CD14-positive monocyte (primary cell): ENCODE measurements around the gene WDPCP. TPM values are rescaled to one million over a fixed set of nuclear protein-coding genes. Genes with fewer than 3 reads are reported as not detected.

Experiments used
- DNase-seq, 3 donors: peaks; one replicate each; pipeline ENCODE4 v3.0.0-alpha.2; 2011 to 2022
- H2AFZ ChIP-seq: 2 replicates; pipeline ENCODE4 v1.6.0; 2012; ENCODE audit warnings: mild to moderate bottlenecking, low read depth, low read length, inconsistent platforms; ENCODE audit not compliant: insufficient read depth, poor library complexity, severe bottlenecking
- H3K27ac ChIP-seq, 2 donors: 1 replicate in 1 of 2; 2 replicates in 1 of 2; pipeline ENCODE4 v1.5.1; 2012 to 2013; ENCODE audit warnings: low read length in 2 of 2, control low read depth in 1 of 2, inconsistent platforms in 1 of 2, low read depth in 1 of 2, mild to moderate bottlenecking in 1 of 2
- H3K27me3 ChIP-seq, 2 donors: one replicate each; pipeline versions ENCODE4 v1.6.0 to v1.6.1; 2011 to 2013; ENCODE audit warnings: low read length in 2 of 2; ENCODE audit not compliant: control insufficient read depth in 2 of 2, insufficient read depth in 2 of 2
- H3K36me3 ChIP-seq, 2 donors: replicated peaks in 1 of 2; 1 replicate in 1 of 2; 2 replicates in 1 of 2; pipeline versions ENCODE4 v1.5.1 to v1.6.1; 2012 to 2013; ENCODE audit warnings: low read length in 2 of 2, control low read depth in 1 of 2, inconsistent platforms in 1 of 2, mild to moderate bottlenecking in 1 of 2; ENCODE audit not compliant: insufficient read depth in 2 of 2, control insufficient read depth in 1 of 2
- H3K4me1 ChIP-seq, 2 donors: 1 replicate in 1 of 2; 2 replicates in 1 of 2; pipeline versions ENCODE4 v1.5.1 to v1.6.1; 2012 to 2013; ENCODE audit warnings: low read length in 2 of 2, control low read depth in 1 of 2, inconsistent platforms in 1 of 2, mild to moderate bottlenecking in 1 of 2, moderate library complexity in 1 of 2; ENCODE audit not compliant: insufficient read depth in 2 of 2, control insufficient read depth in 1 of 2
- H3K4me2 ChIP-seq: replicated peaks from 2 replicates; pipeline ENCODE3; 2012; ENCODE audit warnings: low read length, moderate library complexity, mild to moderate bottlenecking; ENCODE audit not compliant: poor library complexity, severe bottlenecking; ENCODE audit errors: extremely low read depth
- H3K4me3 ChIP-seq, 3 experiments: fragments of 200-600 bp in 1 of 3; sonication (generic) in 1 of 3; replicated peaks in 1 of 3; 1 replicate in 2 of 3; 2 replicates in 1 of 3; pipeline ENCODE4 v1.5.1; 2011 to 2013; ENCODE audit warnings: low read length in 3 of 3, mild to moderate bottlenecking in 3 of 3, control low read depth in 2 of 3, low read depth in 2 of 3, inconsistent platforms in 1 of 3, moderate library complexity in 1 of 3
- H3K79me2 ChIP-seq: 2 replicates; pipeline ENCODE4 v1.6.0; 2012; ENCODE audit warnings: mild to moderate bottlenecking, control low read depth, inconsistent platforms, low read length, moderate library complexity; ENCODE audit not compliant: insufficient read depth
- H3K9ac ChIP-seq: 2 replicates; pipeline ENCODE4 v1.6.0; 2017; ENCODE audit warnings: low read length, mild to moderate bottlenecking; ENCODE audit not compliant: insufficient read depth, poor library complexity, severe bottlenecking
- H3K9me3 ChIP-seq, 2 donors: replicated peaks in 1 of 2; 1 replicate in 1 of 2; 2 replicates in 1 of 2; pipeline versions ENCODE4 v1.5.1 to v1.6.1; 2012 to 2013; ENCODE audit warnings: low read length in 2 of 2, control low read depth in 1 of 2; ENCODE audit not compliant: control insufficient read depth in 1 of 2, insufficient read depth in 1 of 2
- H4K20me1 ChIP-seq: 2 replicates; pipeline ENCODE4 v1.6.0; 2012; ENCODE audit warnings: mild to moderate bottlenecking, low read length, control low read depth, moderate library complexity; ENCODE audit not compliant: insufficient read depth
- H3K27ac Mint-ChIP-seq, 7 donors: one replicate each; pipeline ENCODE4 v1.8.0; 2020; ENCODE audit warnings: mild to moderate bottlenecking in 7 of 7, mixed read lengths in 7 of 7, moderate library complexity in 6 of 7, inconsistent platforms in 2 of 7
- H3K27me3 Mint-ChIP-seq, 3 donors: one replicate each; pipeline ENCODE4 v1.8.0; 2021 to 2022; ENCODE audit warnings: low read depth in 3 of 3, mild to moderate bottlenecking in 3 of 3, mixed read lengths in 3 of 3, moderate library complexity in 3 of 3, inconsistent platforms in 1 of 3
- H3K36me3 Mint-ChIP-seq, 2 donors: one replicate each; pipeline ENCODE4 v1.8.0; 2020; ENCODE audit warnings: mixed read lengths in 2 of 2, inconsistent platforms in 1 of 2, mild to moderate bottlenecking in 1 of 2
- H3K4me1 Mint-ChIP-seq: one replicate; pipeline ENCODE4 v1.8.0; 2020; ENCODE audit warnings: mild to moderate bottlenecking, mixed read lengths
- H3K4me3 Mint-ChIP-seq, 2 donors: one replicate each; pipeline ENCODE4 v1.8.0; 2020; ENCODE audit warnings: mild to moderate bottlenecking in 2 of 2, mixed read lengths in 2 of 2, moderate library complexity in 1 of 2
- H3K9me3 Mint-ChIP-seq, 7 donors: one replicate each; pipeline ENCODE4 v1.8.0; 2020 to 2022; ENCODE audit warnings: mixed read lengths in 7 of 7, mild to moderate bottlenecking in 6 of 7, moderate library complexity in 6 of 7, inconsistent platforms in 2 of 7
- CTCF ChIP-seq: fragments of 200-600 bp; IDR thresholded peaks from one replicate; pipeline ENCODE4 v1.8.0; 2022; ENCODE audit warnings: antibody characterized with exemption, mild to moderate bottlenecking
- WGBS: methylation state at CpG from one replicate; pipeline ENCODE4 v1.1.5; 2013; ENCODE audit warnings: missing lambda C conversion rate; ENCODE audit not compliant: insufficient coverage; 5-methylcytosine and 5-hydroxymethylcytosine counted together
- intact Hi-C, 2 donors: fragments of 100-400 bp; cut with micrococcal nuclease; formaldehyde crosslinking; loops; one replicate each; pipeline versions ENCODE4 v1.15.0 to v1.15.1; 2023
- polyA plus RNA-seq, 3 donors: library from polyadenylated mRNA; depleted of rRNA in 1 of 3; unstranded in 2 of 3; stranded (reverse) in 1 of 3; fragments of 300-500 nt in 2 of 3; fragments of >200 nt in 1 of 3; fragmentation: Illumina TruSeq in 2 of 3; gene quantifications; 1 replicate in 2 of 3; 2 replicates in 1 of 3; pipeline ENCODE4 v1.2.3, GENCODE V29; 2012 to 2021

Gene WDPCP
- polyA plus RNA-seq, 3 donors, result 3.3 to 5.2 (median 3.7) TPM

- Histone ChIP-seq H3K27ac (no peak overlapping the region), H4K20me1 (no peaks in the 10 kb centered on the region), H3K4me2 (no peak overlapping the region), H3K4me3 (no peak overlapping the region), H3K9me3 (no peaks in the 10 kb centered on the region), H3K9ac (no peak overlapping the region), H2AFZ (no peak overlapping the region), H3K79me2 (no peaks in the 10 kb centered on the region), H3K27me3 (no peaks in the 10 kb centered on the region), H3K4me1 (no peaks in the 10 kb centered on the region), H3K36me3 (no peaks in the 10 kb centered on the region)
- intact Hi-C loops, result no loop called here
- WGBS, result no CpG with 5 or more reads among the region's 2 CpGs
- Mint-ChIP-seq H3K9me3 (peaks cover 0 to 4% (median 3%) of the 10 kb centered on the region in 7 donors), H3K27me3 (peaks cover 0 to 4% (median 1%) of the 10 kb centered on the region in 3 donors), H3K4me3 (no peak overlapping the region), H3K27ac (no peak overlapping the region), H3K36me3 (no peaks in the 10 kb centered on the region), H3K4me1 (no peaks in the 10 kb centered on the region)
- DNase-seq, result no peak
- no peak for TF ChIP-seq CTCF
Measured at GRCh38 chr2:63614448-63614968, 26.2 kb upstream of the WDPCP start.

GRCh38 chr2:63613391-63613901 is 25.2 kb upstream of the WDPCP start:
- Mint-ChIP-seq H3K4me3 (no peak overlapping the region), H3K4me1 (no peaks in the 10 kb centered on the region), H3K27me3 (peaks cover 0 to 4% (median 0%) of the 10 kb centered on the region in 3 donors), H3K27ac (no peak overlapping the region), H3K9me3 (peaks cover 0 to 2% (median 0%) of the 10 kb centered on the region in 7 donors), H3K36me3 (no peaks in the 10 kb centered on the region)
- WGBS, result no CpG with 5 or more reads among the region's 2 CpGs
- TF ChIP-seq CTCF, result no peak
- Histone ChIP-seq H3K4me3 (no peak overlapping the region), H3K27me3 (no peaks in the 10 kb centered on the region), H3K9ac (no peak overlapping the region), H3K79me2 (no peaks in the 10 kb centered on the region), H2AFZ (no peak overlapping the region), H3K4me2 (no peak overlapping the region), H3K9me3 (no peaks in the 10 kb centered on the region), H3K27ac (no peak overlapping the region), H3K36me3 (no peaks in the 10 kb centered on the region), H3K4me1 (no peaks in the 10 kb centered on the region), H4K20me1 (no peaks in the 10 kb centered on the region)
- no peak for DNase-seq
- intact Hi-C loops, result no loop called here
